ENCODE measurements around the gene SURF2.

DNA sequence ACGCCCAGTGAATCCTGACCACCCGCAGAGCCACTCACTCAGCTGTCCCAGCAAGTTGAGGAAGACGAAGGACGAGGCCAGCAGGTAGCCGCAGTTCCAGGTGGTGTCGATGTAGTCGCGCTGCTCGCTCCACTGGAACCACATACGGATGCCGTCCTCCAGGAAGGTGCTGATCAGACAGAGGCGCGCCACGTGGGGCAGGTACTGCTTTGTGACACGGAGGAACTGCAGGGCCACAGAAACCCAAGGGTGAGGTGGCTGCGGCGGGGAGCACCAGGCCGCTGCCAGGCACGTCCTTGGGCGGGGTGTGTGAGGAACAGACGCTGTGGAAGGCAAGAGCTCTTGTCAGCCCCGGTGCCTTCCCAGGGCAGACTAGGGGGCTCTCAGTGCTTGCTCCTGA is 10.9 kb downstream of the SURF2 start:
- TF ChIP-seq, protein P1, sequence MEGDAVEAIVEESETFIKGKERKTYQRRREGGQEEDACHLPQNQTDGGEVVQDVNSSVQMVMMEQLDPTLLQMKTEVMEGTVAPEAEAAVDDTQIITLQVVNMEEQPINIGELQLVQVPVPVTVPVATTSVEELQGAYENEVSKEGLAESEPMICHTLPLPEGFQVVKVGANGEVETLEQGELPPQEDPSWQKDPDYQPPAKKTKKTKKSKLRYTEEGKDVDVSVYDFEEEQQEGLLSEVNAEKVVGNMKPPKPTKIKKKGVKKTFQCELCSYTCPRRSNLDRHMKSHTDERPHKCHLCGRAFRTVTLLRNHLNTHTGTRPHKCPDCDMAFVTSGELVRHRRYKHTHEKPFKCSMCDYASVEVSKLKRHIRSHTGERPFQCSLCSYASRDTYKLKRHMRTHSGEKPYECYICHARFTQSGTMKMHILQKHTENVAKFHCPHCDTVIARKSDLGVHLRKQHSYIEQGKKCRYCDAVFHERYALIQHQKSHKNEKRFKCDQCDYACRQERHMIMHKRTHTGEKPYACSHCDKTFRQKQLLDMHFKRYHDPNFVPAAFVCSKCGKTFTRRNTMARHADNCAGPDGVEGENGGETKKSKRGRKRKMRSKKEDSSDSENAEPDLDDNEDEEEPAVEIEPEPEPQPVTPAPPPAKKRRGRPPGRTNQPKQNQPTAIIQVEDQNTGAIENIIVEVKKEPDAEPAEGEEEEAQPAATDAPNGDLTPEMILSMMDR (IDR thresholded peaks at IDR 0.05) = no peak
- no peak for TF ChIP-seq POLR2AphosphoS5 (IDR thresholded peaks at IDR 0.05)
- TF ChIP-seq POLR2A (IDR thresholded peaks at IDR 0.05; ENCODE audit: low read depth) = no peak
